Hematopoietic multipotent progenitor cell treated with erythropoietin and hydrocortisone succinate and interleukin-3 and kit ligand, for 15 days (in vitro differentiated cells): ENCODE results near the gene PEX10.

Experiments used
- DNase-seq: peaks from one replicate; pipeline ENCODE4 v3.0.0-alpha.2; 2015; ENCODE audit warnings: low spot score

Gene PEX10

DNA sequence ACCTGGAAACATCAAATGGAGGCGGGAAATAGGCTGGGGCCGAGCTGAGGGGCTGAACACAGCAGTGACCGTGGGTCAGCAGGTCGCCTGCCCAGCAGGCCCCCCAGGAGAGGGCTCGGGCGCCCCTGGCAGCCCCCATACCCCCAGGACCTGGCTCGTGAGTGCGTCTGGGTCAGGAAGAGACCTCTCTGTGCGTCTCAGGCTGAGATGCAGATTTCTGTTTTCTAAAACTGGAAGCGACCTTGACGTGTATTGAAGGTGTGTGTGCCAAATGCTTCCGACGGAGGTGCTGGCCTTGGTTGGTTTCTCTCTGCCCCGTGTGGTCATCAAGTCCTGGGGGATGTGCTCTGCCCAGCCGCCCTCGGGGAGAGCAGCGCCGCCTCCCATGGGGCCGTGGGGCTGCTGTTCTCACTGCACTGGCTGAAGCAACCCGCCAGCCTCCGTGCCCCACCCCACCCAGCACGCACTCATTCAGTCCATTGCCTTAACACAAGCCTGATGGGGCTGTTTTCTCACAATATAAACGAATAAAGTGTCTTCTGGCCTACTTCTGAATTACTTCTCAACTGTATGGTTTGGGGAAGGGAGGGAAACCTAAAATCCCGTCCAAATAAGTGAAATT, 7.4 kb downstream of the PEX10 start:
- no peak for DNase-seq

DNA sequence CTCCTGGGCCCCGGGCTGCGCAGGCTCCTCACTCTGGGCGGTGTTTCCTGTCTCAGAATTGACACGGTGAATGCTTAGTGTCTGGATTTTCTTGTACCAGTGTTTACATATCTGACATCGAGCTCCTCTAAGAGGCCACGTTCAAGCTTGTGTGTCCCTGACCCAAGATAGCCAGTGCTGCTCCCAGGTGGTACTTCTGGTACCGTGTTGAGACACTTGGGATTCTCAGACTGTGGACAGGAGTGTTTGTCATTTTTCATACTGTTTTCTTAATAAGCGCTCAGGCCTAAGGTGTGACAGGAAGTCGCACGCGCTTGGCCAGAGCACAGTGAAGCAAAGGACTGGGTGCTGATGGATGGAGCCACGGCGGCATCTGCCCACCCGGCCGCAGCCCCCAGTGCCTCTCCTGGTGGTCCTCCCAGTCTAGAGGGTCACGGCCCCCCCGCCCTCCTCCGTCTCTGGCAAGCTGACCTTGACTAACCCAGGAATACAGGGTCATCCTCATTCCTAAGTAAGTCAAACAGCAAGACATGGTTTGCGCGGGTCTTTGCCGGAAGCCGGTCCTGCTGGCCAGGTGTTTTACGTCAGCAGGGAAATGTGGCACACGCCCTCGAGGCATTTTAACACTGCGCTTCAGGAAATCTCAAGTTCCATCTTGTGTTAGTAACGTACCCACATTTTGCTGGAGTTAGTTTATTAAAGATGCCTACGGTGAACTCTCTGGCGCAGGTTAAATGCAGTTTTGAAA, 8.0 kb downstream of the PEX10 start:
- no peak for DNase-seq

DNA sequence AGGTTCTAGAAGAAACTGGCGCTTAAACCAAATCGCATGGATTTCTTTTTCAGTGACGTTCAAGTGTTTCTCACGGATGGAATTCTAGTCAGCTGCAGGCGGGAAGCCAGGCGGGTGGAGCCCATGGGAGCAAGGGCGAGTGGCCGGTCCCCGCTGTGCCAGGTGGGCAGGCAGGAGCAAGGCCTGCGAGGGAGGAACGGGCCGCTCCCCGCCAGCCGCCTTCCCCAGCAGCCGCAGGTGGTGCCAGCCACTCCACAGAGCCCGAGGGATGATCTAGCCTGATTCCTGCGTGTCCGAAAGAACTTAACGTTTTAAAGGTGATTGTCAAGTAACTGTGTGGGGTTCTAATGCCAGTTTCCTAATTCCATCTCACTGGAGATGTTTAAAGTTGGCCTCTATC, 9.1 kb downstream of the PEX10 start:
- DNase-seq = no peak

DNA sequence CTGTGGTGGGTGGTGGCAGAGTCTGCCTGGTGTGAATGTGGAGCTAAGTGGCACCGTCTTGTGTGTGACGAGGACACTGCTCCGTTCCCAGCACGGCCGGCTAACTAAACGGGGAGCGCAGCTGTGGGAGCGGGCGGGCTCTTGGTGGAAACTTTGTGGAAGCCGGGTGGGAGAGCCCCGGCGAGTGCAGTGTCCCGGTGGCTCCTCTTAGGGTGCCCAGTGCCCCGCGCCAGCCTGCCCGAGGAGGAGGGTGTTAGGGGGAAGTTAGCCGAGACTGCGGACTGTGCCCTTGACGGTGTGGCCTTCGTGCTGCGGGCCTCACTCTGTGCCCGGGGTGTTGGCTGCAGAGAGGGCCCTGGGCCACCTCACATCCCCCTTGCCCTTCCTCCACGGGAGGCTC, 9.9 kb downstream of the PEX10 start:
- DNase-seq = no peak

DNA sequence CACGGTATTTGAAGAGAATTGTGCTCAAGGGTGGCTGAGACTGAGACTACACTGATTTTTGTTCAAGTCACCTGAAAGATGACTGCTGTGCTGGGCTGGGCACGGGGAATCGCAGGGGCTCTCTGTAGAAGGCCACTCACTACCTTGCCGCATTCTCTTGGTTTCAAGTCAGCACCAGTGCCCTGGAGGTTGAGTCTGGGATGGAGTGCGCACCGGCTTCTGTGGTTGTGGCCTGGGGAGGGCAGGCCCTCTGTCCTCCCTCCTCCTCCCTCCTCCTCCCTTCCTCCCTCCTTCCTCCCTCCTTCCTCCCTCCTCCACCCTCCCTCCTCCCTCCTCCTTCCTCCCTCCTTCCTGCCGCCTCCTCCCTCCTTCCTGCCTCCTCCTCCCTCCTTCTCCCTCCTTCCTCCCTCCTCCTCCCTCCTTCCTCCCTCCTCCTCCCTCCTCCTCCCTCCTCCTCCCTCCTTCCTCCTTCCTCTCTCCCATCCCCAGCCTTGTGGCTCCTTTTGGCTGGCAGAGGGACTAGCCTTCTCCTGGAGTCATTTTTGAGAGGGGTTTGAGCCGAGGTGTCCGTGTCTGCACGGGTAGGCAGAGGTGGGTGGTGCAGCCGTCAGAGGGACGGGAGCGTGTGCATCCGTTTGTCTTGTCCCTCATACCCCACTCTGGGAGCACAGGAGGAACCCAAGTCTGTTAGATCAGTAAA, 11.3 kb downstream of the PEX10 start:
- no peak for DNase-seq

DNA sequence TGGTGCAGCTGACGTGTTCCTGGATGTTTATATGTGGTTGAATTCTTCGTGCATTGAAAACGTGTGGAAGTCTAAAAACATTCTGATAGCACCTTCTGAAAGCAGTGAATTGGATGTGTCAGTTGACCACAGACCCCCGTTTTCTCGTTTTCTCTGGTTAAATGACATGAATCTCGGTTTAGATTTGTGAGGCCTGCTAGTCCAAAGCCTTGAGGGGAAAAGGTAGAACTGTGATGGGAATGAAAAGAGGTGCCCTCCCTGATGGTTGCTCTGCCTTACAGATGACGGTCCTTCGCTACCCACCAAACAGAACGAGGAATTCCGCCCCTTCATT, 11.8 kb downstream of the PEX10 start:
- no peak for DNase-seq

DNA sequence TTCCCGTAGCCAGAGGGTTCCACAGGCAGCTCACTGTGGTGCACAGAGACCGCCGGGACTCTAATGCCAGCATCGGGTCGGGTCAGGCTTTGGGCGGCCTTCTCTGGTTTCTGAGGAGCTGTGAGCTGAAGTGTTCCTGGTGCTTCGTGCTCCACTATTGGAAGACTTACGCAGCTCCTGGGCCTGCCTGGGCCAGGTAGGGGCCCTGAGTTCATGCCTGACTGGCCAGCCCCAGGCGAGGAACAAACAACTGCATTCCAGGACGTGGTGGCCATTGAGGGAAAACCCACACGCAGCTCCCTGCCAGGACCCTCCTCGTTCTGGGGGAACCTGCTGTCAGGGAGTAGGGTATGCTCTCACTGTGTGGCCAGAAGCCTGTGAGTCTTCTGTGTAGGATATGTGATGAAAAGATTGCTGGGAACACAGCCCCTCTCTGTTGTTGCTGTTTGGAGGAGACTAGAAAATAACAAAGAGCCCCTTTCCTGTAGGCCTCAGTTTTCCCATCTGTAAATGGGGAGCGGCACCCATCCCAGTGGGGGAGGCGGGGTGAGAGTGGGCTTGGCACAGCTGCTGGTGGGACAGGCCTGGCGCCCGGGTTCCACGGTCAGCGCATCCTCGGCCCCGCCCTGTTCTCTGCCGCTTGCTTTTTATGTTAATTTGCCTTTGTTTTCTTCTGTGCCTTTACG, 12.3 kb downstream of the PEX10 start:
- no peak for DNase-seq

DNA sequence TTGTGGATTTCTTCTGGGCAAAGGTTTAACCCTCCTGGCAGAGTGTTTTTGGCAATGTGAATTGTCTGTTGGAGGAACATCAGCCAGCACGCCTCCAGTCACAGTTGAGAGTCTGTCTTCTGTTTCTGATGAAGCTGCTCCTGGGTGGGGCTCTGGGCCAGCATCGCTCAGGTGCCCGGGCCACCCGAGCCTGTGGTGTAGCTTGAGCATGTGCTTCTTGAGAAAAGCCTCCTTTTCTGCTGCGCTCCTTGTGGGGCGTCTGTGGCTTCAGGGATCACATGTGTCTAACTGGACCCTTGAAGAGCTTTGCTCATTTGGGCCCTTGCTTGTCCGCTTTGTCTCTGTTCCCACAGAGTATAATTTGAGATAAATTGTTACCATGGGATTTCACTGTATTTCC, 13.5 kb downstream of the PEX10 start:
- DNase-seq = no peak

DNA sequence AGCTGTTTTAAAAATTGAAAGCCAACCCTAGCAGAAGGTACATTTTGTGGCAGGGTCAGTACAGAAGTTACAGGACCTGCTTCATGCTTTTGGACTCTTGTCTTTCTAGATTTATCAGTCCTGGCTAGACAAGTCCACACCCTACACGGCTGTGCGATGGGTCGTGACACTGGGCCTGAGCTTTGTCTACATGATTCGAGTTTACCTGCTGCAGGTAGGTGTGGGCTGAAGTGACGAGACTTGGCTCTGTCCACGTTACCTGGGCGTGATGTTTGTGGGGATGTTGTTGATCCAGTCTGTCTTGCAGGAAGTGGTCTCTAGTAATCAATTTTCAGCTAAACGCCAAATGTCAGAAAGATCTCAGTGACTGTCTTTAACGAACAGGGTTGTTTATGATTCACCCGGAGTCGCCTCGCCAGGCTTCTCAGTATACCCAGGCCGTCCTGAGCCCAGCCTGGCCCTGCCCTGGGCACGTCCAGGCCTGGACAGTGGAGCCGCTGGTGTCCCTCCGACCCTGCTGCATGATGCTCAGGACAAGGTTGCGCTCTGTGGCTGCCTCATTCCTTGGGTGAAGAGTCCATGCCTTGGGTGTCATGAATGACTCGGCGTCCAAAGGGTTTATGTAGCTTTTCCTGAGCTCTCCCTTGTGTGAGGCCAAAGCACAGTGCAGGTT, 15.2 kb downstream of the PEX10 start:
- DNase-seq = no peak

DNA sequence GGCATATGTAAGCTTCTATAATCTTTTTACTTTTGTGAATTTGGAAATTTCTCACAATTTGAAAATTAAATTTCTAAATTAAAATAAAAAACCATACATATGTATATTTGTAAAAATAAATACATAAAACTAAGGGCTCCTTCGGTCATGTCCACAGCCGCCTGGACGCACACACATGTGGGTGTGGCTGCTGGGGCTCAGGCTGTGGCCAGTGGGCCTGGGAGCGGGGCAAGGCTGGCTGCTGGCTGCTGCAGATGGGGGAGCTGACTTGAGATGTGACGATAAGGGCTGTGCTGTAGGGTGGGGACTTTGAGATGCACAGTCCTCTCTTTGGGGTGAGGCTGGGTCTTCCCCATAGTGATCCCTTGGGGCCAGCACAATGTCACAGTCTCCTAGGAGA, 15.9 kb downstream of the PEX10 start:
- no peak for DNase-seq

DNA sequence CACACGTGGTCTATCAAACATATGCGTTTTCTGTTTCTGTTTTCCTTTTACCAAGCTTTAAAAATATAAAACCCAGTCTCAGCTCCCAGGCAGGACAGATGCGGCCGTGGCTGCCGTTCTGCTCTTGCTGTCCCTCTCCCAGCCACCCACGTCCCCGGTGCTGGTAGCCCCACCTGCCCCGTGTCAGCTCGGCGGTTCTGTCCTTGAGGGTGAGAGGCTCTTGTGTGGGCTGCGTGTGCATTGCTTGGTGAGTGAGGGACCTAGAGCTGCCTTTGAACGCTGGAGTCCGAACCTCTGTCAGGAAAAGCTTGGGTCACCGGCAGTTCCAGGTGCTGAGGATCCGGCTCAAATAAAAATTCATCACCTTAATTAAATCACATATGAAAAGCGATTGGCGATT, 16.3 kb downstream of the PEX10 start:
- DNase-seq = no peak

DNA sequence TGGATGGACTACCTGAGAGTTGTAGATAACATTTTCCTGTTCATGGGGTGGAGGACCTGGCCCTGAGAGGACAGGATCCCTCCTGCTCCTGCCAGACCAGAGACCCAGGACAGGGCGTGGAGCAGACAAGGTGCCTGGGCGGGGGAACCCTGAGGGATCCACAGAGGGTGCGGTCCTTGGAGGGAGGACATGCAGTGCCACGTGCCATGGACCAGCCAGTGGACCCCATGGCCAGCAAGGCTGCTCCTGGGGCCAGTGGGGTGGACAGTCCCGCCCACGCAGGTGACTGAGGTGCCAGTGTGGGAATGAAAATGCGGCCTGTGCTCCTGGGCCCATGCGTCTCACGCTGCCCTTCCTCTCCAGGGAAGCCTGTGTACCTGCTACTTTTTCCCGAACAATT, 17.1 kb downstream of the PEX10 start:
- no peak for DNase-seq

DNA sequence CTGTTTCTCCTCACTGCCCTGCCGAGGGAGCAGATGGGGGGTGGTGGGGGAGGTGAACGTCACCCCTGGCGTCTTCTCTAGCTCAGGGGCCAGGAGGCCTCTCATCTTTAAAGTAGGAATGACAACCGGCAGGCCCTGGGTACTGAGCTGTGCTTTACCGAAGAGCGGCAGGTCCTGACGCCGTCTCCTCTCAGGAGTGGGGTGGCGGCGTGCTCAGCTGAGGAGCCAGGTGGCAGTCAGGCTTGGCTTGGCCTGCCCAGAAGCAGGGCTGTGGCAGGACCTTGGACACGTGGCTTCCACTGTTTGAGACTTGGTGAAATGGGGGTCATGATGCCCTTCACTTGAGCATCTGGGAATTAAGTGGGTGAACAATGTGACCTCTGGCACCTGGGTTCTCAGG, 17.6 kb downstream of the PEX10 start:
- no peak for DNase-seq

DNA sequence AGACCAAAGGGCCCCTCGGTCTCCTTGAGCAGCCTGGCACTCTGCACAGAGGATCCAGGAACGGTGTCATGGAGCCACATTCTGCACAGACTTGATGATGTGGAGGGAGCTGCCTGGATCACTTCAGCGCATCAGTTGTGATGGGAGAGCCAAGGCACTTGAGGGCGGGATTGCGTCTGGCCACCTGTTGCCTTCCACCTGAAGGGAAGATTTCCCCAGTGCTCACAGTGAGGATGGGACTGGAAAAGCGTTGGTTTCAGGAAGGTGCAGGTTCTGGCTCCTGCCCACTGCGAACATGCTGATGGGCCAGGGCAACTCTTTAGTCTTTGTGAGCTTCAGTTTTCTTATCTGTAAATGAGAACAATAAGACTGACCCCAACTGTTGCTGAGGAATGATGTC, 18.1 kb downstream of the PEX10 start:
- no peak for DNase-seq

DNA sequence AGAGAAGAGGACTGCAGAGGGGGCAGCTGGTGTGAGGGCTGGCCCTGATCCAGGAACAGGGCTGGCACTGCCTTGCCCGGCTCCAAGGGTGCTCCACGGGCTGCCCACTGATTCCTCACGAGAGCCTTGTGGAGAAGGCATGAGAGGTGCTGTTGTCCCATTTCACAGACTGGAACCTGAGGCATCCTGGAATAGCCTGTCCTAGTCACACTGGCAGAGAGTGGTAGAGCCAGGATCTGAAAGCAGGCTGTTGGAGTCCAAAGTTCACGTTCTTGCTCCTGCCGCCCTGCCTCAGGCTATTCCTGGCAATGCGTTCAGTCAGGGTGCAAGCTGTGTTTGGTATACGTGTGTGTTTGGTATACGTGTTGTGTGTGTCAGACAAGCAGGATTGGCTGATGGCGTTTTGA, 18.9 kb downstream of the PEX10 start:
- no peak for DNase-seq

DNA sequence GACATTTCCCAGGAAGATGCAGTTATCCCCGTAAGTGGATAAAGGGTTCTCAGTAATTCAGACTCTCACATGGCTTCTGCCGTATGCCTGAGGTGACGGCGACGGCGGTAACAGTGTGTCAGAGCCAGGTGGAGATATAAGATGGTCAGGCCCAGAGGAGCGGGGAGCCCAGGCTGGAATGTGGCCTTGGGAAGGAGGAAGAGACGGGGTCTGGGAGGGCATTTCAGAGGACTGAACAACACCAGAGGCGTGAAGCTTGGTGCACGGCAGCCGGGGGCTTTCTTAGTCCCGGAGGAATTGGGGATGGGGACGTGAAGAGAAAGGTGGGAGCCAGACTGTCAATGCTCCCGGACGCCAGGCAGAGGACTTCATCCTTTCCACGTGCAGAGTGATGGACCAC, 19.7 kb downstream of the PEX10 start:
- no peak for DNase-seq

DNA sequence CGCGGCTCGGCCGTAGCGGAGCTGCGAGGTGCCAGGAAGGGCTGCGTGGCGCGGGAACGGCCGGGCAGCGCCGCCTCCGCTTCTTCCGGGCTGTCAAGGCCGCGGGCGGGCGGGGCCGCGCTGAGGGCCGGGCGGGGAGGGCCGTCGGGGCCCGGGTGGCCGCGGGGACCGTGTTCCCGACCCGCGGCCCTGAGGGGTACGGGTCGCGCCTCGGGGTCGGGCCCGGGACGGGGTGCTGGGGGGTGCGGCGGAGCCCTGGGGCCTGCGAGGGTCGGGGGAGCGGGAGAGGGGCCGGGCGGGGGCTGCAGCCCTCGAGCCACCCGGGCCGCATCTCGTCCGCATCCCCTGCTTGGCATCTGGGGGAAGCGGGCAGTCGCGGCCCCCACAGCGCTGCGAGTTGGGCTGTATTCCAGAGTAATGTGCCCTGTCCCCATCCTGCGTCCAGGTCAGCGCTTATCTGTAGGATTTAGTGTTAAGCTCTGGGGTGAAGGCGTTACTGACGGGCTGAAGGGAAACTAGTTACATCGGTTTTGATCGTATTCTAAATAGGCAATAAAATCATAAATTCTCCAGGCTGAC, 20.3 kb downstream of the PEX10 start:
- DNase-seq = peak; percentile 35

DNA sequence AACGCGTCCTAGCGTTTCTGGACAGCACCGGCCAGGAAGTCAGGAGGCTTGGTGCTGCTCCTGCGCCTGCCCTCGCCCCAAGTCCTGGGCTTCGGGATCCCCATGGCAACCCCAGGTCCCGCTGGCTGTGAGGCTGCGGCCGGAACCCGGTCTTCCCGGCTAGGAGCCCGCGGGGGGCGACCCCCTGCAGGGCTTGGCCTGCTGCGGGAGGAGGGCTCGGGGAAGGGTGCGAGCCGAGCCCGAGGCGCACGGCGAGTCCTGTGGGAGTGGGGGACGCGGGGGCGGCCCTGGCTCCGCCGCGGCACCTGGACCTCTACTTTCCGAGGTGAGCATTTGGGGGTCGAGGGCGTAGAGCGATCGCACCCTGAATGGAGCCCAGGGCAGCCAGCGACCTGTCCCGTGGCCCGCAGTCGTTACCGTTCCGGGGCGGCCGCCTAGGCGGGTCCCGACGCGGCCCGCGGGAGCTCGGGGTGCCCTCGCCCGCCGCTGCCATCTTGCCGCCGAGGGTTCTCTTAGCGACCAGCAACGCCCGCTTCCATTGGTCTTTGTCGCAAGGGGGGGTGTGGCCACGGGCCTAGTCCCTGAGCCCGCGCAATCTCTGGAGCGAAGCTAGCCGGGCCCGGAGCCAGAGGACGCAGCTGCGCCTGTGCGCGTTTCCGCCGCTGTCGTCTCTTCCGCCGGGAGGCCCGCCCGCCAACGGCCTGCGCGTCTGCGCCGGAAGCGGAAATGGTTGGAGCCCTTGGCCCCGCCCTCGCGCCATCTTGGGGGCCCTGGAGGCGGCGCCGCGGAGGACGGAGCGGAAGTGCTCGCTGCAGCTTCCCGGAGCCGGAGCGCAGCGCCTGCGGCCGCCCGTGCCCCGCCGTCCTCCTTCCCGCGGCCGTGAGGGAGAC, 21.1 kb downstream of the PEX10 start, which contains the start of the genes MORN1 and RER1:
MORN1 (minus strand) TSS at position 514 of the 890 bp plus-strand sequence; CDS start at position 493, 21 bp downstream.
RER1 (plus strand) TSS at position 801 of the 890 bp plus-strand sequence. CDS start 3,950 bp downstream, outside the sequence.
- peak; percentile 100 for DNase-seq

DNA sequence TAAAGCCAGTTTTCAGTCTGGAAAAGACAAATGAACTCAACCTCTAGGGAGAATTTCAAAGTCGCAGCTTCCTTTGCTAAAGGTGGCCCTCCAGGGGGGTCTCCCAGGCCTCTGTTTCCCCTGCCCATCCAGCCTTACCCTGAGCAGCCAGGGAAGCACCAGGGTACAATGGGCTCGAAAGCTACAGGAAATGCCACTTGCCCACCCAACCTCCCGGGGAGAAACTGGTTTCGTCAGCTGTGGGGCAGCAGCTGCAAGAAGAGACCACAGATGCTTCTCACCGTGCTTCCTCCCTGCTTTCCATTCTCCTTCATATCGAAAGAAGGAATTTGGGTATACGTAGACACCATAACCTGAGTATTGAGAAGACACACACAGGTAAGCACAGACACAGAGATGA, 22.7 kb downstream of the PEX10 start:
- DNase-seq = no peak

DNA sequence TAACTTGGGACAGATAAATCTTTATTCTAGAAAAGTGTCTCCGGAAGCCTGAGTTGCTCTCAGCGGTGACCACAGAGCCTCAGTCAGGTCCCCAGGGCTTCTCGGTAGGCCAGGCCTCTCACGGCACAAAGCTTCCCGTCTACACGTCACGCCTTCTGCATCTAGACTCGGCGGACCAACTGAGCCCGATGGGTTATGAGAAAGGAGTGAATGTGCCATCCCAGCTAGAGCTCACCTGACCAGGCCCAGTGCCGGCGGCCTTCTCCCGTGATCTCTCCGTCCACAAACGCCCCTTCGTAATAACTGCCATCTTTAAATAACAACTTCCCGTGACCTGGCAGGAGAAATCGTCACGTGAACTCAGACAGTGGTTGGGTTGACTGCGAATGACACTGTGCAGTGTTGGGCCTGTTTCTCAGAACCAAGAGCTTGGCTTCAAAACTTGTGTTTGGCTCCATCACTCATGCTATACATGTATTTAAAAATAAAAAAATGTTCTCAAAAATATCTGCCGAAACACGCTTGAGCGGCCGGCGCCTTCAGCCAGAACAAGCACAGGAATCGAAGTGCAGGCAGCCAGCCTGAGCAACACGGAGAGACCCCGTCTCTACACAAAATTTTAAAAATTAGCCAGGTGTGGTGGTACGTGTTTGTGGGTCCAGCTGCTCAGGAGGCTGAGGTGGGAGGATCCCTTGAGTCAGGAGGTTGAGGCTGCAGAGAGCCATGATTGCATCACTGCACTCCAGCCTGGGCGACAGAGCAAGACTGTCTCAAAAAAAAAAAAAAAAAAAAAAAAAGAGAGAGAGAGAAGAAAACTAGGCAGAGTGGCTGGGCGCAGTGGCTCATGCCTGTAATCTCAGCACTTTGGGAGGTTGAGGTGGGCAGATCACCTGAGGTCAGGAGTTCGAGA, 24.1 kb downstream of the PEX10 start:
- DNase-seq = no peak
